NCI-H146 treated with DMSO at 0.1 percent for 48 hours (cell line): ENCODE results near the gene METTL14.
A peak's percentile ranks its signal among the peaks of the same experiment; 100 is the strongest.
"Not testable (repeated sequence)": the region's sequence is repeated elsewhere in the genome, so short reads cannot be mapped to it uniquely, and the experiment has no call there.

Experiments used
- DNase-seq: peaks from one replicate; lab custom pipeline; 2025; ENCODE audit not compliant: unreplicated experiment; lab: John Stamatoyannopoulos, UW

METTL14 gene

GRCh38 chr4:118684873-118685811 lies at the start of gene METTL14:
Gene METTL14 (plus strand): TSS chr4:118685392. CDS start chr4:118685535, 143 bp downstream.
- peak; percentile 65 for DNase-seq

- DNase-seq = not testable (repeated sequence)
Observed at GRCh38 chr4:118636126-118636525, 49.1 kb upstream of the METTL14 start.

GRCh38 chr4:118664665-118665064 lies 20.5 kb upstream of the METTL14 start:
- not testable (repeated sequence) for DNase-seq

GRCh38 chr4:118669220-118669619 lies 16.0 kb upstream of the METTL14 start:
- not testable (repeated sequence) for DNase-seq

GRCh38 chr4:118670968-118671367 lies 14.2 kb upstream of the METTL14 start:
- not testable (repeated sequence) for DNase-seq

GRCh38 chr4:118676128-118676527 lies 9.1 kb upstream of the METTL14 start:
- DNase-seq = no peak

GRCh38 chr4:118680808-118681207 lies 4.4 kb upstream of the METTL14 start:
- no peak for DNase-seq

- no peak for DNase-seq
Observed at GRCh38 chr4:118682928-118683327, 2.3 kb upstream of the METTL14 start.

- DNase-seq = no peak
Observed at GRCh38 chr4:118683513-118683912, 1.7 kb upstream of the METTL14 start.

GRCh38 chr4:118703118-118703517 lies 17.9 kb downstream of the METTL14 start:
- no peak for DNase-seq

GRCh38 chr4:118711052-118711451 lies 25.9 kb downstream of the METTL14 start:
- no peak for DNase-seq

- DNase-seq = no peak
Observed at GRCh38 chr4:118712872-118713271, 27.7 kb downstream of the METTL14 start.

GRCh38 chr4:118714682-118715081 lies 29.5 kb downstream of the METTL14 start:
- DNase-seq = no peak

- no peak for DNase-seq
Observed at GRCh38 chr4:118716304-118716703, 31.1 kb downstream of the METTL14 start.

- DNase-seq = no peak
Observed at GRCh38 chr4:118718511-118719170, 33.4 kb downstream of the METTL14 start.

- no peak for DNase-seq
Observed at GRCh38 chr4:118721752-118722151, 36.6 kb downstream of the METTL14 start.

- no peak for DNase-seq
Observed at GRCh38 chr4:118723369-118723768, 38.2 kb downstream of the METTL14 start.

GRCh38 chr4:118727360-118727759 lies 42.2 kb downstream of the METTL14 start:
- DNase-seq = no peak

GRCh38 chr4:118729287-118730286 lies 44.4 kb downstream of the METTL14 start:
- DNase-seq = no peak

GRCh38 chr4:118730683-118731082 lies 45.5 kb downstream of the METTL14 start:
- no peak for DNase-seq
